Measurements from ENCODE around the gene ITGA4.
A peak's percentile ranks its signal among the peaks of the same experiment; 100 is the strongest.
"Not testable (repeated sequence)": the region's sequence is repeated elsewhere in the genome, so short reads cannot be mapped to it uniquely, and the experiment has no call there.

ITGA4 gene

GRCh38 chr2:181446985-181447384, 10.2 kb upstream of the ITGA4 start:
- H3K4me2 ChIP-seq (ENCODE audit: insufficient read depth, low read length): no peak overlapping the region
- peaks cover 15% of the 10 kb centered on the region for H3K79me2 ChIP-seq (ENCODE audit: insufficient read depth, low read length)
- H3K4me3 ChIP-seq (ENCODE audit: low read depth in 1 of 2, low read length in 2 of 2): no peak overlapping the region
- no peaks in the 10 kb centered on the region for H3K9me3 ChIP-seq (ENCODE audit: insufficient read depth, low read length, severe bottlenecking)
- TF ChIP-seq EZH2 (IDR thresholded peaks at IDR 0.05; ENCODE audit: borderline replicate concordance, low read depth, low read length, severe bottlenecking): no peak
- TF ChIP-seq, protein P1, sequence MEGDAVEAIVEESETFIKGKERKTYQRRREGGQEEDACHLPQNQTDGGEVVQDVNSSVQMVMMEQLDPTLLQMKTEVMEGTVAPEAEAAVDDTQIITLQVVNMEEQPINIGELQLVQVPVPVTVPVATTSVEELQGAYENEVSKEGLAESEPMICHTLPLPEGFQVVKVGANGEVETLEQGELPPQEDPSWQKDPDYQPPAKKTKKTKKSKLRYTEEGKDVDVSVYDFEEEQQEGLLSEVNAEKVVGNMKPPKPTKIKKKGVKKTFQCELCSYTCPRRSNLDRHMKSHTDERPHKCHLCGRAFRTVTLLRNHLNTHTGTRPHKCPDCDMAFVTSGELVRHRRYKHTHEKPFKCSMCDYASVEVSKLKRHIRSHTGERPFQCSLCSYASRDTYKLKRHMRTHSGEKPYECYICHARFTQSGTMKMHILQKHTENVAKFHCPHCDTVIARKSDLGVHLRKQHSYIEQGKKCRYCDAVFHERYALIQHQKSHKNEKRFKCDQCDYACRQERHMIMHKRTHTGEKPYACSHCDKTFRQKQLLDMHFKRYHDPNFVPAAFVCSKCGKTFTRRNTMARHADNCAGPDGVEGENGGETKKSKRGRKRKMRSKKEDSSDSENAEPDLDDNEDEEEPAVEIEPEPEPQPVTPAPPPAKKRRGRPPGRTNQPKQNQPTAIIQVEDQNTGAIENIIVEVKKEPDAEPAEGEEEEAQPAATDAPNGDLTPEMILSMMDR (IDR thresholded peaks at IDR 0.05; ENCODE audit: borderline replicate concordance, extremely low read depth, low read length, poor library complexity, severe bottlenecking): no peak
- H3K27ac ChIP-seq (ENCODE audit: low read length): peak overlapping the region; percentile 95
- no peaks in the 10 kb centered on the region for H3K27me3 ChIP-seq (ENCODE audit: insufficient read depth, low read length, poor library complexity)
- peaks cover 61% of the 10 kb centered on the region for H3K4me1 ChIP-seq (ENCODE audit: insufficient read depth, low read length)
- no peaks in the 10 kb centered on the region for H3K36me3 ChIP-seq (ENCODE audit: insufficient read depth, low read length)
- 0 out of 2 replicates have a peak overlapping the region, but pooled peaks have one; percentile 3 for H2AFZ ChIP-seq (ENCODE audit: low read depth, low read length)
- no peaks in the 10 kb centered on the region for H4K20me1 ChIP-seq (ENCODE audit: insufficient read depth, low read length)
- DNase-seq (no peak), ATAC-seq (ENCODE audit: insufficient read depth, low read depth) (no peak)
- H3K9ac ChIP-seq (ENCODE audit: low read depth, low read length): no peak overlapping the region

DNA sequence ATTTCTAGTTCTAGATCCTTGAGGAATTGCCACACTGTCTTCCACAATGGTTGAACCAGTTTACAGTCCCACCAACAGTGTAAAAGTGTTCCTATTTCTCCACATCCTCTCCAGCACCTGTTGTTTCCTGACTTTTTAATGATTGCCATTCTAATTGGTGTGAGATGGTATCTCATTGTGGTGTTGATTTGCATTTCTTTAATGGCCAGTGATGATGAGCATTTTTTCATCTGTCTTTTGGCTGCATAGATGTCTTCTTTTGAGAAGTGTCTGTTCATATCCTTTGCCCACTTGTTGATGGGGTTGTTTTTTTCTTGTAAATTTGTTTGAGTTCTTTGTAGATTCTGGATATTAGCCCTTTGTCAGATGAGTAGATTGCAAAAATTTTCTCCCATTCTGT, 7.9 kb upstream of the ITGA4 start:
- not testable (repeated sequence) for H2AFZ ChIP-seq (ENCODE audit: low read depth, low read length); H3K9me3 ChIP-seq (ENCODE audit: insufficient read depth, low read length, severe bottlenecking); H3K27ac ChIP-seq (ENCODE audit: low read length); H3K4me2 ChIP-seq (ENCODE audit: insufficient read depth, low read length); H3K36me3 ChIP-seq (ENCODE audit: insufficient read depth, low read length); H4K20me1 ChIP-seq (ENCODE audit: insufficient read depth, low read length); DNase-seq; H3K27me3 ChIP-seq (ENCODE audit: insufficient read depth, low read length, poor library complexity); H3K4me3 ChIP-seq (ENCODE audit: low read depth in 1 of 2, low read length in 2 of 2); H3K79me2 ChIP-seq (ENCODE audit: insufficient read depth, low read length); ATAC-seq (ENCODE audit: insufficient read depth, low read depth); H3K9ac ChIP-seq (ENCODE audit: low read depth, low read length)
- peaks cover 39% of the 10 kb centered on the region for H3K4me1 ChIP-seq (ENCODE audit: insufficient read depth, low read length)

GRCh38 chr2:181454686-181455450, 2.3 kb upstream of the ITGA4 start:
- no peak for ATAC-seq (ENCODE audit: insufficient read depth, low read depth)
- Histone ChIP-seq H3K27ac (ENCODE audit: low read length) (peak overlapping the region; percentile 97), H4K20me1 (ENCODE audit: insufficient read depth, low read length) (no peaks in the 10 kb centered on the region), H2AFZ (ENCODE audit: low read depth, low read length) (no peak overlapping the region), H3K4me1 (ENCODE audit: insufficient read depth, low read length) (peaks cover 30% of the 10 kb centered on the region), H3K79me2 (ENCODE audit: insufficient read depth, low read length) (peaks cover 26% of the 10 kb centered on the region), H3K36me3 (ENCODE audit: insufficient read depth, low read length) (peaks cover 26% of the 10 kb centered on the region), H3K4me2 (ENCODE audit: insufficient read depth, low read length) (no peak overlapping the region), H3K9me3 (ENCODE audit: insufficient read depth, low read length, severe bottlenecking) (no peaks in the 10 kb centered on the region), H3K27me3 (ENCODE audit: insufficient read depth, low read length, poor library complexity) (no peaks in the 10 kb centered on the region), H3K9ac (ENCODE audit: low read depth, low read length) (peak overlapping the region; percentile 99), H3K4me3 (ENCODE audit: low read depth in 1 of 2, low read length in 2 of 2) (no peak overlapping the region)
- no peak for DNase-seq
- TF ChIP-seq EZH2 (IDR thresholded peaks at IDR 0.05; ENCODE audit: borderline replicate concordance, low read depth, low read length, severe bottlenecking): no peak
- TF ChIP-seq, protein P1 (IDR thresholded peaks at IDR 0.05; ENCODE audit: borderline replicate concordance, extremely low read depth, low read length, poor library complexity, severe bottlenecking): no peak

DNA sequence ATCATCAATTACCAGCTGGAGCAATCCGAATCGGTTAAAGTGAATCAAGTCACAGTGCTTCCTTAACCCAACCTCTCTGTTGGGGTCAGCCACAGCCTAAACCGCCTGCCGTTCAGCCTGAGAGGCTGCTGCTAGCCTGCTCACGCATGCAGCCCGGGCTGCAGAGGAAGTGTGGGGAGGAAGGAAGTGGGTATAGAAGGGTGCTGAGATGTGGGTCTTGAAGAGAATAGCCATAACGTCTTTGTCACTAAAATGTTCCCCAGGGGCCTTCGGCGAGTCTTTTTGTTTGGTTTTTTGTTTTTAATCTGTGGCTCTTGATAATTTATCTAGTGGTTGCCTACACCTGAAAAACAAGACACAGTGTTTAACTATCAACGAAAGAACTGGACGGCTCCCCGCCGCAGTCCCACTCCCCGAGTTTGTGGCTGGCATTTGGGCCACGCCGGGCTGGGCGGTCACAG, 496 bp upstream of the ITGA4 start:
- Histone ChIP-seq H3K9ac (ENCODE audit: low read depth, low read length) (peak overlapping the region; percentile 99), H3K4me3 (ENCODE audit: low read depth in 1 of 2, low read length in 2 of 2) (peak overlapping the region; percentile 65 to 66; a peak in 3 of 4 replicates), H3K4me2 (ENCODE audit: insufficient read depth, low read length) (peak overlapping the region; percentile 91), H3K27ac (ENCODE audit: low read length) (peak overlapping the region; percentile 97), H4K20me1 (ENCODE audit: insufficient read depth, low read length) (peaks cover 6% of the 10 kb centered on the region), H3K36me3 (ENCODE audit: insufficient read depth, low read length) (peaks cover 44% of the 10 kb centered on the region), H3K9me3 (ENCODE audit: insufficient read depth, low read length, severe bottlenecking) (no peaks in the 10 kb centered on the region), H2AFZ (ENCODE audit: low read depth, low read length) (peak overlapping the region; percentile 56), H3K79me2 (ENCODE audit: insufficient read depth, low read length) (peaks cover 45% of the 10 kb centered on the region), H3K4me1 (ENCODE audit: insufficient read depth, low read length) (peaks cover 43% of the 10 kb centered on the region), H3K27me3 (ENCODE audit: insufficient read depth, low read length, poor library complexity) (no peaks in the 10 kb centered on the region)
- TF ChIP-seq EZH2 (IDR thresholded peaks at IDR 0.05; ENCODE audit: borderline replicate concordance, low read depth, low read length, severe bottlenecking): no peak
- TF ChIP-seq, protein P1 (IDR thresholded peaks at IDR 0.05; ENCODE audit: borderline replicate concordance, extremely low read depth, low read length, poor library complexity, severe bottlenecking): peak; percentile 13
- DNase-seq: peak; percentile 93
- ATAC-seq (ENCODE audit: insufficient read depth, low read depth): peak; percentile 83

Measured in DND-41 (cell line).